ENCODE measurements around the gene HS6ST2. TPM values are rescaled to one million over a fixed set of nuclear protein-coding genes. Genes with fewer than 3 reads are reported as not detected.

The HS6ST2 gene
- total RNA-seq, 4 donors from 2014 or later: 0.22 to 0.34 (median 0.33) TPM; not detected in 1

- TF ChIP-seq CTCF (IDR thresholded peaks at IDR 0.05; ENCODE audit: low read depth): no peak
Observed at GRCh38 chrX:132860200-132860599, 98.2 kb downstream of the HS6ST2 start.

- no peak for TF ChIP-seq CTCF (IDR thresholded peaks at IDR 0.05; ENCODE audit: low read depth)
Observed at GRCh38 chrX:132858018-132858417, 100.4 kb downstream of the HS6ST2 start.

- no peak for TF ChIP-seq CTCF (IDR thresholded peaks at IDR 0.05; ENCODE audit: low read depth)
Observed at GRCh38 chrX:132855780-132856341, 102.6 kb downstream of the HS6ST2 start.

GRCh38 chrX:132853040-132853439 lies 105.4 kb downstream of the HS6ST2 start:
- TF ChIP-seq CTCF (IDR thresholded peaks at IDR 0.05; ENCODE audit: low read depth): no peak

GRCh38 chrX:132848296-132848970 lies 110.0 kb downstream of the HS6ST2 start:
- TF ChIP-seq CTCF (IDR thresholded peaks at IDR 0.05; ENCODE audit: low read depth): no peak

- no peak for TF ChIP-seq CTCF (IDR thresholded peaks at IDR 0.05; ENCODE audit: low read depth)
Observed at GRCh38 chrX:132843363-132843762, 115.1 kb downstream of the HS6ST2 start.

GRCh38 chrX:132842460-132843238 lies 115.8 kb downstream of the HS6ST2 start:
- TF ChIP-seq CTCF (IDR thresholded peaks at IDR 0.05; ENCODE audit: low read depth): no peak

Measured in subcutaneous adipose tissue (tissue), 4 donors.